GM12874 (cell line): Measurements from ENCODE around the gene PTPRG.

ENCODE experiments used
- CTCF ChIP-seq: IDR thresholded peaks from 2 replicates; pipeline ENCODE4 v1.5.1; 2011; ENCODE audit warnings: low read depth, mild to moderate bottlenecking, control low read depth, low read length, moderate library complexity; ENCODE audit not compliant: insufficient read depth

PTPRG gene

DNA sequence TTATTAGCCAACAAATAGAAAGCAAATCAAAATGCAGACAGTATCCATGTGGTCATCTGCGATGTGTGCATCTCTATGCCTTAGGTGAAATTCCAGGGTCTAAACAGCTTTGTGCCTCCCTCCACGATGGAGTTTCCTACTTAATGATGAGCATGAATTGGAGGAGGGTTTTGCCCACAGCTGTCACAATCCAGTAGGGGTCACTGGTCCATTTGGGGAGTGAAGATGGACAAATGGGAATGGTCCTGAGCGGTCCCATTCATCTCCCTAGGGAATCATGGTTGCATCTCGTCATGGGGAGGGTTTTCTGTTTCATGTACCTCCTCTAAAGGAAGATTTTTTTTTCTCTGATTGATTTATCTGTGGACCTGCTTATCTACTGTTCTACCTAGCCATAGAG, 358.0 kb downstream of the PTPRG start:
- TF ChIP-seq CTCF = no peak

DNA sequence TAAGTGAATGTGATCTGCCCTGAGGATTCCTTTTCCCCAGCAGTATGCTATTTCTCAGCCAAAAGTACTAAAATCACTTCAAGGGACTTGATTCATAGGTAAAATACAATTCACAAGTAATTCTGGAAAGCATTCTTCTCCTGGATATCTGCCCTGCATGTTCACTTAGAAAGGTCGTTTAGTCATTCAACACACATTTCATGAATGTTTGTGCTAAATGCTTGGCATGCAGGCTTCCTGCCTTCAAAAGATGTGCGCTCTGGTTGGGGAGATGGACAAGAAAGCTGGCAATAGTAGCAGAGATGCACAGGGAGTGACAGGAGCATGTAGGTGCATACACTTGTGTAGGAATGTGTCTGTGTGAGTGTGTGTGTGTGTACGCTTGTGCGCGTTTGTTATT, 360.7 kb downstream of the PTPRG start:
- TF ChIP-seq CTCF = no peak

GRCh38 chr3:61924090-61924735, 362.8 kb downstream of the PTPRG start:
- TF ChIP-seq CTCF = no peak

DNA sequence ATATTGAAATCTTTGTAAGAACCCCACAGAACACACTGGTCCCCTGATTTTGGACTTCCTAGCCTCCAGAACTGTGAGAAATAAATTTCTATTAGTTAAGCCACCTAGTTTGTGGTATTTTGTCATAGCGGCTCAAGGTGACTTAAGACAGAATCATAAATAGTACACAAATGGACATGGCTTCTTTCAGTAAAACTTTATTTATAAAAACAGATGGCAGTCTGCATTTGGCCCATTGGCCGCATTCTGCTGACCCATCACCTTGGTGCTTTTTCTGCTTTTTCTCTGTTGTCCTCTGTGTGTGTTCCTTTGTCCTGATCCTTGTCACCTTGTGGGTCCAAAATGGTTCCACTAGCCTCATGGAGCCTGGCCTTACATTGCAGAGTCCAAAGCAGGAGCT, 363.6 kb downstream of the PTPRG start:
- no peak for TF ChIP-seq CTCF

- no peak for TF ChIP-seq CTCF
These were observed 364.4 kb downstream of the PTPRG start for GRCh38 chr3:61925721-61926120.

GRCh38 chr3:61926923-61927322, 365.6 kb downstream of the PTPRG start:
- TF ChIP-seq CTCF = no peak

GRCh38 chr3:61927332-61927731, 366.0 kb downstream of the PTPRG start:
- no peak for TF ChIP-seq CTCF
